IMR-90 (cell line): ENCODE data around the gene TTC7B. TPM values are rescaled to one million over a fixed set of nuclear protein-coding genes. Genes with fewer than 3 reads are reported as not detected.

Experiments
- ATAC-seq: fragments of 200-7000 bp; cut with Tn5 transposase; 2 replicates; pipeline ENCODE4 v1.9.1; 2020; ENCODE audit warnings: low read depth, mild to moderate bottlenecking, moderate library complexity
- BruUV-seq: library from RNA; stranded (reverse); fragments of 400-500 nt; replicated peaks from 2 replicates; lab custom pipeline; 2021; lab: Mats Ljungman, UMichigan
- CTCF ChIA-PET: fragments of 300-600 bp; formaldehyde crosslinking; extraction: SDS; loops from one replicate; lab custom pipeline; 2021; ENCODE audit warnings: antibody characterized with exemption; lab: Yijun Ruan, JAX
- POLR2A ChIA-PET: fragments of 300-600 bp; sonication (Branson Sonifier 250); formaldehyde crosslinking; loops from one replicate; lab custom pipeline; 2022; ENCODE audit warnings: antibody characterized with exemption; ENCODE audit not compliant: unreplicated experiment; lab: Charles Lee
- DNase-seq: peaks from one replicate; pipeline ENCODE4 v3.0.0; 2013
- H2AFZ ChIP-seq: replicated peaks from 2 replicates; pipeline ENCODE3; 2013; ENCODE audit warnings: low read length, mild to moderate bottlenecking; ENCODE audit not compliant: poor library complexity
- H2AK5ac ChIP-seq: 2 replicates; pipeline ENCODE4 v1.6.1; 2013; ENCODE audit warnings: low read depth, low read length, inconsistent platforms
- H2AK9ac ChIP-seq: replicated peaks from 2 replicates; pipeline ENCODE3; 2013; ENCODE audit warnings: mild to moderate bottlenecking, low read depth, low read length, moderate library complexity; ENCODE audit not compliant: poor library complexity
- H2BK120ac ChIP-seq: 2 replicates; pipeline ENCODE4 v1.6.1; 2013; ENCODE audit warnings: low read depth, low read length, inconsistent platforms
- H2BK15ac ChIP-seq: 3 replicates; pipeline ENCODE4 v1.6.1; 2013; ENCODE audit warnings: low read depth, low read length, inconsistent platforms
- H2BK20ac ChIP-seq: 2 replicates; pipeline ENCODE4 v1.6.1; 2013; ENCODE audit warnings: low read depth, mild to moderate bottlenecking, inconsistent platforms, low read length, moderate library complexity
- H2BK5ac ChIP-seq: 2 replicates; pipeline ENCODE4 v1.6.1; 2013; ENCODE audit warnings: mild to moderate bottlenecking, low read depth, low read length, inconsistent platforms; ENCODE audit not compliant: poor library complexity, severe bottlenecking
- H3K14ac ChIP-seq: replicated peaks from 2 replicates; pipeline ENCODE4 v1.6.1; 2013; ENCODE audit warnings: low read depth, low read length, inconsistent platforms
- H3K18ac ChIP-seq: 2 replicates; pipeline ENCODE4 v1.6.1; 2013; ENCODE audit warnings: low read depth, low read length, control low read depth
- H3K23ac ChIP-seq: 2 replicates; pipeline ENCODE4 v1.6.1; 2013; ENCODE audit warnings: low read depth, low read length, inconsistent platforms
- H3K27ac ChIP-seq: 2 replicates; pipeline ENCODE4 v1.5.1; 2013; ENCODE audit warnings: mild to moderate bottlenecking, control low read depth, low read length; ENCODE audit not compliant: insufficient read depth
- H3K27me3 ChIP-seq: 2 replicates; pipeline ENCODE4 v1.6.1; 2013; ENCODE audit warnings: low read length; ENCODE audit not compliant: control insufficient read depth, insufficient read depth
- H3K36me3 ChIP-seq: 2 replicates; pipeline ENCODE4 v1.6.1; 2013; ENCODE audit warnings: low read length, mixed read lengths; ENCODE audit not compliant: control insufficient read depth, insufficient read depth
- H3K4ac ChIP-seq: 2 replicates; pipeline ENCODE4 v1.6.1; 2013; ENCODE audit warnings: low read depth, low read length, inconsistent platforms
- H3K4me1 ChIP-seq: 2 replicates; pipeline ENCODE4 v1.6.1; 2013; ENCODE audit warnings: low read length, mixed read lengths; ENCODE audit not compliant: control insufficient read depth, insufficient read depth
- H3K4me2 ChIP-seq: 2 replicates; pipeline ENCODE4 v1.6.1; 2013; ENCODE audit warnings: low read depth, mild to moderate bottlenecking, control low read depth, low read length, moderate library complexity
- H3K4me3 ChIP-seq: 2 replicates; pipeline ENCODE4 v1.5.1; 2013; ENCODE audit warnings: low read depth, mild to moderate bottlenecking, control low read depth, low read length, moderate library complexity; ENCODE audit not compliant: insufficient read depth
- H3K56ac ChIP-seq: 2 replicates; pipeline ENCODE4 v1.6.1; 2013; ENCODE audit warnings: low read length, inconsistent platforms; ENCODE audit not compliant: insufficient read depth; ENCODE audit errors: extremely low read depth
- H3K79me1 ChIP-seq, 2 experiments: 2 replicates each; pipeline ENCODE4 v1.6.1; 2013; ENCODE audit warnings: low read length in 2 of 2, inconsistent platforms in 1 of 2, low read depth in 1 of 2
- H3K9ac ChIP-seq: 2 replicates; pipeline ENCODE4 v1.6.1; 2013; ENCODE audit warnings: low read depth, low read length, control low read depth
- H3K9me1 ChIP-seq: 2 replicates; pipeline ENCODE4 v1.6.1; 2013; ENCODE audit warnings: low read length, inconsistent platforms; ENCODE audit not compliant: insufficient read depth
- H3K9me3 ChIP-seq: 2 replicates; pipeline ENCODE4 v1.6.1; 2013; ENCODE audit warnings: low read length; ENCODE audit not compliant: control insufficient read depth, insufficient read depth
- H4K20me1 ChIP-seq: 2 replicates; pipeline ENCODE4 v1.6.1; 2013; ENCODE audit warnings: low read length, inconsistent platforms; ENCODE audit not compliant: insufficient read depth
- H4K5ac ChIP-seq: 2 replicates; pipeline ENCODE4 v1.6.1; 2013; ENCODE audit warnings: mild to moderate bottlenecking, low read depth, low read length, control low read depth
- H4K8ac ChIP-seq, 2 experiments: 2 replicates each; pipeline ENCODE4 v1.6.1; 2013; ENCODE audit warnings: low read depth in 2 of 2, low read length in 2 of 2, control low read depth in 1 of 2, inconsistent platforms in 1 of 2
- H4K91ac ChIP-seq: 2 replicates; pipeline ENCODE4 v1.6.1; 2013; ENCODE audit warnings: low read depth, low read length, inconsistent platforms; ENCODE audit not compliant: insufficient read depth
- BHLHE40 ChIP-seq: fragments of 150-350 bp; IDR thresholded peaks from 2 replicates; pipeline ENCODE4 v1.6.1; 2016; ENCODE audit warnings: mild to moderate bottlenecking, low read depth, low read length
- CEBPB ChIP-seq: IDR thresholded peaks from 2 replicates; pipeline ENCODE4 v1.6.1; 2012; ENCODE audit warnings: low read depth, low read length, improper control_type of control experiment
- CHD1 ChIP-seq: IDR thresholded peaks from 2 replicates; pipeline ENCODE4 v1.6.1; 2012; ENCODE audit warnings: low read depth, low read length, improper control_type of control experiment
- FOS ChIP-seq: fragments of 150-350 bp; IDR thresholded peaks from 2 replicates; pipeline ENCODE4 v1.6.1; 2016; ENCODE audit warnings: low read depth, low read length
- MAFK ChIP-seq: IDR thresholded peaks from 2 replicates; pipeline ENCODE4 v1.6.1; 2012; ENCODE audit warnings: low read depth, low read length, improper control_type of control experiment
- MAZ ChIP-seq: IDR thresholded peaks from 2 replicates; pipeline ENCODE4 v1.6.1; 2012; ENCODE audit warnings: low read depth, mild to moderate bottlenecking, low read length, improper control_type of control experiment, moderate library complexity, borderline replicate concordance
- MXI1 ChIP-seq: IDR thresholded peaks from 2 replicates; pipeline ENCODE4 v1.6.1; 2012; ENCODE audit warnings: low read depth, mild to moderate bottlenecking, low read length, moderate library complexity, borderline replicate concordance
- NFE2L2 ChIP-seq: fragments of 150-350 bp; IDR thresholded peaks from 2 replicates; pipeline ENCODE4 v1.6.1; 2016; ENCODE audit warnings: low read depth, mild to moderate bottlenecking, low read length
- POLR2A ChIP-seq: IDR thresholded peaks from 2 replicates; pipeline ENCODE4 v1.6.1; 2012; ENCODE audit warnings: mild to moderate bottlenecking, low read depth, low read length
- RAD21 ChIP-seq: IDR thresholded peaks from 2 replicates; pipeline ENCODE4 v1.6.1; 2012; ENCODE audit warnings: low read length, improper control_type of control experiment
- RCOR1 ChIP-seq: IDR thresholded peaks from 2 replicates; pipeline ENCODE4 v1.6.1; 2012; ENCODE audit warnings: mild to moderate bottlenecking, low read length, improper control_type of control experiment; ENCODE audit not compliant: insufficient replicate concordance
- RFX5 ChIP-seq: IDR thresholded peaks from 2 replicates; pipeline ENCODE4 v1.8.0; 2012; ENCODE audit warnings: low read depth, mild to moderate bottlenecking, low read length, moderate library complexity
- SMC3 ChIP-seq: fragments of 150-350 bp; IDR thresholded peaks from 2 replicates; pipeline ENCODE4 v1.6.1; 2016; ENCODE audit warnings: low read depth, mild to moderate bottlenecking, antibody characterized with exemption, low read length, moderate library complexity
- WGBS, 2 experiments: methylation state at CpG; one replicate each; pipeline versions ENCODE4 v1.1.5 to v1.1.7; 2013; ENCODE audit warnings: missing lambda C conversion rate in 2 of 2; ENCODE audit not compliant: insufficient read length in 1 of 2; ENCODE audit errors: extremely low coverage in 2 of 2; 5-methylcytosine and 5-hydroxymethylcytosine counted together
- dilution Hi-C: fragments of 300-500 bp; cut with HindIII; formaldehyde crosslinking; loops from one replicate; pipeline ENCODE4 v1.14.3; 2018; ENCODE audit warnings: low sequenced_read_pairs; ENCODE audit not compliant: unreplicated experiment
- in situ Hi-C: fragments of 300-500 bp; cut with MboI; formaldehyde crosslinking; loops from 3 replicates; pipeline ENCODE4 v1.14.3; 2019; ENCODE audit warnings: low sequenced_read_pairs, inconsistent platforms, mixed read lengths
- intact Hi-C: fragments of 100-400 bp; cut with micrococcal nuclease; formaldehyde crosslinking; loops from 2 replicates; pipeline ENCODE4 v1.10.0; 2022
- polyA plus RNA-seq, 3 experiments: library from polyadenylated mRNA; depleted of rRNA; stranded (reverse); fragments of >200 nt; gene quantifications; 2 replicates each; pipeline ENCODE4 v1.2.3, GENCODE V29; 2012; ENCODE audit warnings: low replicate concordance in 1 of 3
- total RNA-seq: library from RNA; depleted of rRNA; stranded (reverse); fragments of >200 nt; gene quantifications from 2 replicates; pipeline ENCODE4 v1.2.3, GENCODE V29; 2012
- TF ChIP-seq, protein P1 (sequence below): conservative IDR thresholded peaks from 2 replicates; pipeline ENCODE4 v1.5.1; 2012; ENCODE audit warnings: mild to moderate bottlenecking, low read depth, low read length, improper control_type of control experiment
- TF ChIP-seq, protein P2 (sequence below): fragments of 150-350 bp; IDR thresholded peaks from 2 replicates; pipeline ENCODE4 v1.6.1; 2016; ENCODE audit warnings: low read depth, mild to moderate bottlenecking, low read length, moderate library complexity, borderline replicate concordance
- TF ChIP-seq, protein P3 (sequence below): fragments of 150-350 bp; IDR thresholded peaks from 2 replicates; pipeline ENCODE4 v1.6.1; 2017; ENCODE audit warnings: mild to moderate bottlenecking, antibody characterized with exemption, low read length, low read depth

TTC7B gene
- total and polyA plus RNA-seq, 2 of the 4 experiments (the other 2 are of a cell fraction): 18.1 to 35.3 TPM

DNA sequence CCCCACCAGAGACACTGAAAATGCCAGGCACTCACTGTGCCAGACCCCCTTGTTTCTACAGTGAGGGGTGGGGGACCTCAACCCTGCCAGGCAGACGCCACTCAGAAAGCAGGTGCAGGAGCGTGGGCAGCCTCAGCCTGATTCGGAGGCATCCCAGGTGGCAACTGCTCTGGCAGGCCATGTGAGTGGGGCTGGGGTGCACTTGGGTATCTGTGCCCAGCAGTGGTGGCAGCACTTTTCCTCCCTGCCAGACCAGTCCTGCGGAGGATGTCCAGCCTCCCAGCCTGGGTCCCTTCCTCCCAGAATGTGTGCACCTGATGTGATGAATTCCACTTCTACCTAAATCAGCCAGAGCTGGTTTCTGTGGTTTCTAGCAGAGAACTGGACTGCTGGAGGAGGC, 13.4 kb upstream of the TTC7B start:
- dilution Hi-C loops: no loop called here

More for the DNA sequence above, 13.4 kb upstream of the TTC7B start:
- Histone ChIP-seq H2BK5ac (no peak overlapping the region), H4K8ac (no peak overlapping the region), H3K4me3 (no peak overlapping the region), H3K27me3 (peaks cover 4% of the 10 kb centered on the region; the same call in 1 of the 2 replicates), H3K18ac (no peak overlapping the region), H3K79me1 (no peaks in the 10 kb centered on the region), H3K14ac (no peak overlapping the region), H4K5ac (no peak overlapping the region), H2BK120ac (no peak overlapping the region), H3K9me1 (peaks cover 8% of the 10 kb centered on the region; the same call in 1 of the 2 replicates), H2BK20ac (no peak overlapping the region), H3K23ac (no peak overlapping the region), H3K36me3 (no peaks in the 10 kb centered on the region), H3K56ac (no peak overlapping the region), H3K9ac (no peak overlapping the region), H4K91ac (no peak overlapping the region), H2AK9ac (no peak overlapping the region), H2BK15ac (no peak overlapping the region), H2AFZ (peak overlapping the region; percentile 43), H3K4me1 (peaks cover 7% of the 10 kb centered on the region), H3K4me2 (no peak overlapping the region), H3K27ac (no peak overlapping the region), H2AK5ac (no peak overlapping the region), H3K4ac (no peak overlapping the region), H3K9me3 (no peaks in the 10 kb centered on the region), H4K20me1 (no peaks in the 10 kb centered on the region)
- DNase-seq: no peak
- POLR2A ChIA-PET: no interaction called here
- ATAC-seq: no peak
- intact Hi-C loops: no loop called here
- no peak for TF ChIP-seq MAFK
- TF ChIP-seq MAZ: no peak
- TF ChIP-seq, protein P1, sequence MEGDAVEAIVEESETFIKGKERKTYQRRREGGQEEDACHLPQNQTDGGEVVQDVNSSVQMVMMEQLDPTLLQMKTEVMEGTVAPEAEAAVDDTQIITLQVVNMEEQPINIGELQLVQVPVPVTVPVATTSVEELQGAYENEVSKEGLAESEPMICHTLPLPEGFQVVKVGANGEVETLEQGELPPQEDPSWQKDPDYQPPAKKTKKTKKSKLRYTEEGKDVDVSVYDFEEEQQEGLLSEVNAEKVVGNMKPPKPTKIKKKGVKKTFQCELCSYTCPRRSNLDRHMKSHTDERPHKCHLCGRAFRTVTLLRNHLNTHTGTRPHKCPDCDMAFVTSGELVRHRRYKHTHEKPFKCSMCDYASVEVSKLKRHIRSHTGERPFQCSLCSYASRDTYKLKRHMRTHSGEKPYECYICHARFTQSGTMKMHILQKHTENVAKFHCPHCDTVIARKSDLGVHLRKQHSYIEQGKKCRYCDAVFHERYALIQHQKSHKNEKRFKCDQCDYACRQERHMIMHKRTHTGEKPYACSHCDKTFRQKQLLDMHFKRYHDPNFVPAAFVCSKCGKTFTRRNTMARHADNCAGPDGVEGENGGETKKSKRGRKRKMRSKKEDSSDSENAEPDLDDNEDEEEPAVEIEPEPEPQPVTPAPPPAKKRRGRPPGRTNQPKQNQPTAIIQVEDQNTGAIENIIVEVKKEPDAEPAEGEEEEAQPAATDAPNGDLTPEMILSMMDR: no peak
- no peak for TF ChIP-seq BHLHE40
- TF ChIP-seq, protein P2, sequence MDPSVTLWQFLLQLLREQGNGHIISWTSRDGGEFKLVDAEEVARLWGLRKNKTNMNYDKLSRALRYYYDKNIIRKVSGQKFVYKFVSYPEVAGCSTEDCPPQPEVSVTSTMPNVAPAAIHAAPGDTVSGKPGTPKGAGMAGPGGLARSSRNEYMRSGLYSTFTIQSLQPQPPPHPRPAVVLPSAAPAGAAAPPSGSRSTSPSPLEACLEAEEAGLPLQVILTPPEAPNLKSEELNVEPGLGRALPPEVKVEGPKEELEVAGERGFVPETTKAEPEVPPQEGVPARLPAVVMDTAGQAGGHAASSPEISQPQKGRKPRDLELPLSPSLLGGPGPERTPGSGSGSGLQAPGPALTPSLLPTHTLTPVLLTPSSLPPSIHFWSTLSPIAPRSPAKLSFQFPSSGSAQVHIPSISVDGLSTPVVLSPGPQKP: no peak
- no peak for TF ChIP-seq FOS
- TF ChIP-seq MXI1: no peak
- no peak for TF ChIP-seq NFE2L2
- no peak for TF ChIP-seq RAD21
- no peak for TF ChIP-seq CHD1
- TF ChIP-seq SMC3: no peak
- no peak for TF ChIP-seq POLR2A
- no peak for TF ChIP-seq RFX5
- no peak for TF ChIP-seq RCOR1
- TF ChIP-seq, protein P3, sequence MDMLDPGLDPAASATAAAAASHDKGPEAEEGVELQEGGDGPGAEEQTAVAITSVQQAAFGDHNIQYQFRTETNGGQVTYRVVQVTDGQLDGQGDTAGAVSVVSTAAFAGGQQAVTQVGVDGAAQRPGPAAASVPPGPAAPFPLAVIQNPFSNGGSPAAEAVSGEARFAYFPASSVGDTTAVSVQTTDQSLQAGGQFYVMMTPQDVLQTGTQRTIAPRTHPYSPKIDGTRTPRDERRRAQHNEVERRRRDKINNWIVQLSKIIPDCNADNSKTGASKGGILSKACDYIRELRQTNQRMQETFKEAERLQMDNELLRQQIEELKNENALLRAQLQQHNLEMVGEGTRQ: no peak
- no peak for TF ChIP-seq CEBPB
- BruUV-seq: no TSS peak
- CTCF ChIA-PET: no interaction called here
- WGBS, 2 experiments: no CpG with 5 or more reads among the region's 4 CpGs
- in situ Hi-C loops: no loop called here
